Retinal pigment epithelial cell (primary cell): ENCODE results near the gene CETN3.
"Not testable (repeated sequence)": the region's sequence is repeated elsewhere in the genome, so short reads cannot be mapped to it uniquely, and the experiment has no call there.

ENCODE experiments used
- DNase-seq: peaks from one replicate; pipeline ENCODE4 v3.0.0-alpha.2; 2010; ENCODE audit warnings: low read depth
- H3K4me3 ChIP-seq: 2 replicates; pipeline ENCODE4 v1.5.1; 2011; ENCODE audit warnings: mild to moderate bottlenecking, low read length, control low read depth, moderate library complexity
- TF ChIP-seq, protein P1 (sequence below): conservative IDR thresholded peaks from 2 replicates; pipeline ENCODE4 v1.5.1; 2011; ENCODE audit warnings: low read depth, low read length, control low read depth, inconsistent platforms

Gene CETN3

GRCh38 chr5:90384389-90384788 lies 25.2 kb downstream of the CETN3 start:
- no peak overlapping the region for H3K4me3 ChIP-seq
- TF ChIP-seq, protein P1, sequence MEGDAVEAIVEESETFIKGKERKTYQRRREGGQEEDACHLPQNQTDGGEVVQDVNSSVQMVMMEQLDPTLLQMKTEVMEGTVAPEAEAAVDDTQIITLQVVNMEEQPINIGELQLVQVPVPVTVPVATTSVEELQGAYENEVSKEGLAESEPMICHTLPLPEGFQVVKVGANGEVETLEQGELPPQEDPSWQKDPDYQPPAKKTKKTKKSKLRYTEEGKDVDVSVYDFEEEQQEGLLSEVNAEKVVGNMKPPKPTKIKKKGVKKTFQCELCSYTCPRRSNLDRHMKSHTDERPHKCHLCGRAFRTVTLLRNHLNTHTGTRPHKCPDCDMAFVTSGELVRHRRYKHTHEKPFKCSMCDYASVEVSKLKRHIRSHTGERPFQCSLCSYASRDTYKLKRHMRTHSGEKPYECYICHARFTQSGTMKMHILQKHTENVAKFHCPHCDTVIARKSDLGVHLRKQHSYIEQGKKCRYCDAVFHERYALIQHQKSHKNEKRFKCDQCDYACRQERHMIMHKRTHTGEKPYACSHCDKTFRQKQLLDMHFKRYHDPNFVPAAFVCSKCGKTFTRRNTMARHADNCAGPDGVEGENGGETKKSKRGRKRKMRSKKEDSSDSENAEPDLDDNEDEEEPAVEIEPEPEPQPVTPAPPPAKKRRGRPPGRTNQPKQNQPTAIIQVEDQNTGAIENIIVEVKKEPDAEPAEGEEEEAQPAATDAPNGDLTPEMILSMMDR: no peak
- DNase-seq: no peak

GRCh38 chr5:90383903-90384302 lies 25.7 kb downstream of the CETN3 start:
- TF ChIP-seq, protein P1: no peak
- no peak overlapping the region for H3K4me3 ChIP-seq
- no peak for DNase-seq

DNA sequence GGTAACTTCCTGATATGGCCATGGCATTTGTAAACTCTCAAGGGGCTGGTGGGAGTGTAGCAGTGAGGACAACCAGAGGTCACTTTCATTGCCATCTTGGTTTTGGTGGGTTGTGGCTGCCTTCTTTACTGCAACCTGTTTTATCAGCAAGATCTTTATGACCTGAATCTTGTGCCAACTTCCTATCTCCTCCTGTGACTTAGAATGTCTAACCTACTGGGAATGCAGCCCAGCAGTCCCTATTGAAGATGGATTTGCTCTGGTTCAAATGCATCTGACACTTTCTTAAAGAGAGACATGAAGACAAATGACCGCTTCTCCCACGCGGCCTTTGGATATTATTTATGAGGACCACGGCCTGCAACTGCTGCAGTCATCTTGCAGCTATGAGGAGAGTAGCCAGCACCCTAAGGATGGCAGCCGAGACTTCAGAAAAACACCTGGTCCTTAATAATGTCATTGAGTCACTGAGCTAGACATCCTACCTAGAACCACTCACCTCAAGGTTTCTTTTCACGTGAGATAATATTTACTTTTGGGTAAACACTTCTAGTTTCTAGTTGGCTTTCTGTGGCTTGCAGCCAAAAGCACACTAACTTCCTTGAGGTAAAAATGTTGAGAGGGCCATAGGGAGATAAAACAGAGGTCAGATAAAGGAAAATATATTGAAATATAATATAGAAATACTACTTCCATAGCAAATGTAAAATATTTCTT lies 28.2 kb downstream of the CETN3 start:
- TF ChIP-seq, protein P1: no peak
- no peak overlapping the region for H3K4me3 ChIP-seq
- no peak for DNase-seq

- TF ChIP-seq, protein P1: no peak
- H3K4me3 ChIP-seq: no peak overlapping the region
- DNase-seq: no peak
These were observed 29.9 kb downstream of the CETN3 start for GRCh38 chr5:90379652-90380051.

DNA sequence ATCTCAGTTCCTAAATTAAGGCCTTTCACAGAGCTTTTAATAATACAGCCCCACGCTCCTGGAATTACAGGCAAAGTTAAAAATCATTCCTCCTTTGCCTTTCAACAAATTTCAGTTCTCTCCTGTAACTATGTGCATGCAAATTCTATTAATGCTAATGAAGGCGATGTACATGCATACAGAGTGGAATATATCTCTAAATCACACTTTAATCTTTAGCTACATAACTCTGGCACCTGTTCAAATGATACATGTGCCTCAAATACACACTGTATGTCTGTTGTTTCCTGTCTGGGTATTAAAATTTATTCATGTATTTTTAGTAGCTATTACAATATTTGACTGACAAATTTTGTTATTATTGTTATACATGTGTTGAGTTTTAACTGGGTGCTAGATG lies 30.8 kb downstream of the CETN3 start:
- DNase-seq: no peak
- no peak overlapping the region for H3K4me3 ChIP-seq
- TF ChIP-seq, protein P1: no peak

GRCh38 chr5:90371269-90371668 lies 38.3 kb downstream of the CETN3 start:
- not testable (repeated sequence) for H3K4me3 ChIP-seq, DNase-seq

- TF ChIP-seq, protein P1: no peak
- H3K4me3 ChIP-seq: no peak overlapping the region
- no peak for DNase-seq
These were observed 40.9 kb downstream of the CETN3 start for GRCh38 chr5:90368454-90369246.
